OCI-LY7 (cell line): ENCODE measurements around the gene TRIM14. TPM values are rescaled to one million over a fixed set of nuclear protein-coding genes. Genes with fewer than 3 reads are reported as not detected.

ENCODE experiments used
- small RNA-seq: library from RNA; depleted of rRNA; stranded (forward); fragments of <200 nt; gene quantifications from one replicate; pipeline ENCODE3, GENCODE V24; 2014
- total RNA-seq, 2 experiments: library from RNA; depleted of rRNA in 1 of 2; stranded (reverse); fragments of >200 nt in 1 of 2; shearing (Covaris generic) in 1 of 2; gene quantifications; 2 replicates each; pipeline ENCODE4 v1.2.3, GENCODE V29; 2014 to 2022

TRIM14 gene
- total RNA-seq, 2 experiments from 2014 or later = 21.4 to 26.0 TPM

Small RNAs within 50 kb of the gene (small RNA-seq; reads per million reads assigned to genes)
- gene RF00017 = not detected
- not detected for gene RNU6-918P

Other genes with a start within 250 kb of the TRIM14 start
- gene TRMO, start 196.7 kb downstream of the TRIM14 start, total RNA-seq (2014; rRNA removed; shearing (Covaris generic)) = 17.6 and 34.7 TPM in 2 replicates
- 9.3 and 10.9 TPM in 2 replicates for gene TRMO, start 196.7 kb downstream of the TRIM14 start, total RNA-seq (2022)
- 4.3 and 5.4 TPM in 2 replicates for gene HEMGN, start 181.1 kb downstream of the TRIM14 start, total RNA-seq (2014; rRNA removed; shearing (Covaris generic))
- gene HEMGN, start 181.1 kb downstream of the TRIM14 start, total RNA-seq (2022) = 3.3 and 3.8 TPM in 2 replicates
- 32.1 and 52.7 TPM in 2 replicates for gene ANP32B, start 135.9 kb downstream of the TRIM14 start, total RNA-seq (2014; rRNA removed; shearing (Covaris generic))
- 389 and 454 TPM in 2 replicates for gene ANP32B, start 135.9 kb downstream of the TRIM14 start, total RNA-seq (2022)
- gene NANS, start 62.5 kb downstream of the TRIM14 start, total RNA-seq (2014; rRNA removed; shearing (Covaris generic)) = 63.7 and 70.6 TPM in 2 replicates
- 50.4 and 56.9 TPM in 2 replicates for gene NANS, start 62.5 kb downstream of the TRIM14 start, total RNA-seq (2022)
- 1.8 and 2.2 TPM in 2 replicates for gene CORO2A, start 73.4 kb upstream of the TRIM14 start, total RNA-seq (2014; rRNA removed; shearing (Covaris generic))
- gene CORO2A, start 73.4 kb upstream of the TRIM14 start, total RNA-seq (2022) = 3.2 and 3.9 TPM in 2 replicates
- 2.5 and 5.5 TPM in 2 replicates for gene TBC1D2, start 136.4 kb upstream of the TRIM14 start, total RNA-seq (2014; rRNA removed; shearing (Covaris generic))
- gene TBC1D2, start 136.4 kb upstream of the TRIM14 start, total RNA-seq (2022) = 3.1 and 3.2 TPM in 2 replicates